ENCODE data around the gene C2orf92. TPM values are rescaled to one million over a fixed set of nuclear protein-coding genes. Genes with fewer than 3 reads are reported as not detected.

The C2orf92 gene
- total RNA-seq, 3 donors from 2014 or later (not counting 1 experiment from before 2014, with no cell fraction given), result 13.4 to 20.9 (median 16.1) TPM

DNA sequence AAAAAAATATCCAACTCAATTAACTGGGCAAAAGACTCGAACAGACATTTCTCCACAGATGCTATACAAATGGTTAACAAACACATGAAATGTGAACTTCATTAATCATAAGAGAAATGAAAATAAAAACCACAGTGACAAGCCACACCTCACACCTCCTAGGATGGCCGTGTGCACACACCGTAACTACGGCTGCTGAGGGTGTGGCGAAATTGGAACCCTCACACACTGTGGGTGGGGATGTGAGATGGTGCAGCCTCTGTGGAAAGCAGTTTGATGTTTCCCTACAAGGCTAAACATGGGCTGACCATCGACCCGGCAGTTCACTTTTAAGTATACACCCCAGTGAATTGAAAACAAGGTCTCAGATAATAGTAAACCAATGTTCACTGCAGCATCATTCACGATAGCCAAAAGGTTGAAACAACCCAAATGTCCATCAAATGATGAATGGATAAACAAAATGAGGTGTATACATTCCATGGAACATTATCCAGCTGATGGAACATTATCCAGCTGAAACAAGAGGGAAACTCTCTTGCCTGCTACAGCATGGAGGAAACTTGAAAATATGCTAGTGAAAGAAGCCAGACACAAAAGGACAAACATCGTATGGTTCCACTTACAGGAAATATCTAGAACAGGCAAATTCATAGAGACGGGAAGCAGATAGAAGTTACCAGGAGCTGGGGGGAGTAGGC is 76.1 kb downstream of the C2orf92 start:
- Mint-ChIP-seq H3K9me3 (no peaks in the 10 kb centered on the region), H3K27me3 (ENCODE audit: low read depth in 2 of 2) (no peaks in the 10 kb centered on the region), H3K36me3 (no peaks in the 10 kb centered on the region), H3K4me3 (peak overlapping the region; percentile 51), H3K27ac (peak overlapping the region; percentile 80 to 94), H3K4me1 (peaks cover 79 to 84% of the 10 kb centered on the region in 2 donors)
- Histone ChIP-seq H3K27me3 (ENCODE audit: control insufficient read depth, insufficient read depth, low read length) (no peaks in the 10 kb centered on the region), H3K4me1 (ENCODE audit: control insufficient read depth, insufficient read depth, low read length) (peaks cover 77% of the 10 kb centered on the region), H3K27ac (ENCODE audit: low read length) (peak overlapping the region; percentile 53), H3K4me3 (ENCODE audit: low read length) (no peak overlapping the region), H3K9me3 (ENCODE audit: control insufficient read depth, insufficient read depth, low read length) (no peaks in the 10 kb centered on the region), H3K36me3 (ENCODE audit: control insufficient read depth, insufficient read depth, low read length) (peaks cover 8% of the 10 kb centered on the region)
- peak; percentile 64 to 83 (median 80) for ATAC-seq
- WGBS (ENCODE audit: insufficient coverage), result 26% methylated on average over 5 of the region's 10 CpGs
- TF ChIP-seq, protein P1, sequence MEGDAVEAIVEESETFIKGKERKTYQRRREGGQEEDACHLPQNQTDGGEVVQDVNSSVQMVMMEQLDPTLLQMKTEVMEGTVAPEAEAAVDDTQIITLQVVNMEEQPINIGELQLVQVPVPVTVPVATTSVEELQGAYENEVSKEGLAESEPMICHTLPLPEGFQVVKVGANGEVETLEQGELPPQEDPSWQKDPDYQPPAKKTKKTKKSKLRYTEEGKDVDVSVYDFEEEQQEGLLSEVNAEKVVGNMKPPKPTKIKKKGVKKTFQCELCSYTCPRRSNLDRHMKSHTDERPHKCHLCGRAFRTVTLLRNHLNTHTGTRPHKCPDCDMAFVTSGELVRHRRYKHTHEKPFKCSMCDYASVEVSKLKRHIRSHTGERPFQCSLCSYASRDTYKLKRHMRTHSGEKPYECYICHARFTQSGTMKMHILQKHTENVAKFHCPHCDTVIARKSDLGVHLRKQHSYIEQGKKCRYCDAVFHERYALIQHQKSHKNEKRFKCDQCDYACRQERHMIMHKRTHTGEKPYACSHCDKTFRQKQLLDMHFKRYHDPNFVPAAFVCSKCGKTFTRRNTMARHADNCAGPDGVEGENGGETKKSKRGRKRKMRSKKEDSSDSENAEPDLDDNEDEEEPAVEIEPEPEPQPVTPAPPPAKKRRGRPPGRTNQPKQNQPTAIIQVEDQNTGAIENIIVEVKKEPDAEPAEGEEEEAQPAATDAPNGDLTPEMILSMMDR (IDR thresholded peaks at IDR 0.05), result no peak
- intact Hi-C loops (cut with micrococcal nuclease), result loop anchor here (1.0 to 10.0 kb wide), 5 partner anchors 27 to 889 kb away; partner anchors contain the start of genes ACTR1B and ZAP70
- DNase-seq, result peak; percentile 62 to 76

DNA sequence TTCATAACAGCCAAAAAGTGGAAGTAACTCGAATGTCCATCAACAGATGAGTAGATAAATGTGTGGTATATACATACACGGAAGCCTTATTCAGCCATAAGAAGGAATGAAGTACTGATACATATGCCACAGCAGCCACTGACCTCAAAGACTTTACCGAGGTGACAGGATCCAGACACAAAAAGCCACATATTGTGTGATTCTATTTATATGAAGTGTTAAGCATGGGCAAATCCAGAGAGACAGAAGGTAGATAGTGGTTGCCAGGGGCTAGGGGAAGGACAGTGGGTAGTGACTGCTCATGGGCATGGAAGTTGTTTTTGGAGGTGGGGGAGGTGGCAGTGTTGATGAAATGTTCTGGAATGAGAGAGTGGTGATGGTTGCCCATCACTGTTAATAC is 77.8 kb downstream of the C2orf92 start:
- H3K9me3 Mint-ChIP-seq, result no peaks in the 10 kb centered on the region
- TF ChIP-seq, protein P1 (IDR thresholded peaks at IDR 0.05), result no peak
- H3K4me1 Mint-ChIP-seq, result peaks cover 73 to 84% of the 10 kb centered on the region in 2 donors
- Histone ChIP-seq H3K27ac (ENCODE audit: low read length) (peak overlapping the region; percentile 55), H3K36me3 (ENCODE audit: control insufficient read depth, insufficient read depth, low read length) (no peaks in the 10 kb centered on the region), H3K9me3 (ENCODE audit: control insufficient read depth, insufficient read depth, low read length) (no peaks in the 10 kb centered on the region), H3K4me1 (ENCODE audit: control insufficient read depth, insufficient read depth, low read length) (peaks cover 60% of the 10 kb centered on the region), H3K27me3 (ENCODE audit: control insufficient read depth, insufficient read depth, low read length) (no peaks in the 10 kb centered on the region), H3K4me3 (ENCODE audit: low read length) (no peak overlapping the region)
- intact Hi-C loops (cut with micrococcal nuclease), result loop anchor here (1.0 to 10.0 kb wide), 4 partner anchors 26 to 888 kb away; partner anchors contain the start of gene ACTR1B
- peak; percentile 53 to 54 for DNase-seq
- H3K36me3 Mint-ChIP-seq, result no peaks in the 10 kb centered on the region
- H3K27ac Mint-ChIP-seq, result peak overlapping the region; percentile 80 to 94
- ATAC-seq, result peak; percentile 50 to 64 (median 63)
- WGBS (ENCODE audit: insufficient coverage), result 28% methylated on average over 3 of the region's 3 CpGs
- H3K4me3 Mint-ChIP-seq, result peak overlapping the region; percentile 62
- H3K27me3 Mint-ChIP-seq (ENCODE audit: low read depth in 2 of 2), result no peaks in the 10 kb centered on the region

DNA sequence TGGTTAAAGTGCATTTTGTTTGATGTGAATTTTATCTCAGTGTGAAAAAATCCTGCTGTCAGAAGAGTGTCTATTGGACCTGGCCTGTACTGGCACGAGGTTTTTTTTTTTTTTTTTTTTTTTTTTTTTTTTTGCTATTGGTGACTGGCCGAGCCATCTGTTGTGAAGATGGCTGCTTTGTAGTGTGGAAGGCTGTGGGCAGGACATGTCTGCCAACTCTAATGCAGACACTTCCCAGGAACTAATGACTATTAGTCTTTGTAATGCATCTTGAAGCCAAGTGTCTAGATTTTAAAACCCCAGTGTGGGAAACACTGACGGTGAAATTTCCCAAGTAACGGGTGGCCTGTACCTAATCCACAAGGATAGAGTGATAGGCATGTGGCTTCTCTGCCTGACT is 78.2 kb downstream of the C2orf92 start:
- Mint-ChIP-seq H3K27me3 (ENCODE audit: low read depth in 2 of 2) (no peaks in the 10 kb centered on the region), H3K27ac (peak overlapping the region; percentile 80 to 94), H3K4me3 (peak overlapping the region; percentile 62), H3K4me1 (peaks cover 68 to 80% of the 10 kb centered on the region in 2 donors), H3K36me3 (no peaks in the 10 kb centered on the region), H3K9me3 (no peaks in the 10 kb centered on the region)
- Histone ChIP-seq H3K27ac (ENCODE audit: low read length) (peak overlapping the region; percentile 55), H3K36me3 (ENCODE audit: control insufficient read depth, insufficient read depth, low read length) (no peaks in the 10 kb centered on the region), H3K9me3 (ENCODE audit: control insufficient read depth, insufficient read depth, low read length) (no peaks in the 10 kb centered on the region), H3K4me1 (ENCODE audit: control insufficient read depth, insufficient read depth, low read length) (peaks cover 56% of the 10 kb centered on the region), H3K4me3 (ENCODE audit: low read length) (no peak overlapping the region), H3K27me3 (ENCODE audit: control insufficient read depth, insufficient read depth, low read length) (no peaks in the 10 kb centered on the region)
- 61% methylated on average over 4 of the region's 4 CpGs for WGBS (ENCODE audit: insufficient coverage)
- ATAC-seq, result peak; percentile 5 to 21 (median 19)
- TF ChIP-seq, protein P1 (IDR thresholded peaks at IDR 0.05), result no peak
- intact Hi-C loops (cut with micrococcal nuclease), result loop anchor here (1.0 to 10.0 kb wide), 6 partner anchors 26 to 887 kb away; partner anchors contain the start of gene ACTR1B
- no peak for DNase-seq

Data from natural killer cell (primary cell).